Astrocyte (in vitro differentiated cells and primary cell): ENCODE data around the gene FAM217A. TPM values are rescaled to one million over a fixed set of nuclear protein-coding genes. Genes with fewer than 3 reads are reported as not detected.
A peak's percentile ranks its signal among the peaks of the same experiment; 100 is the strongest.

Source experiments
- DNase-seq: peaks from one replicate; pipeline ENCODE4 v3.0.0-alpha.2; 2010; ENCODE audit warnings: low read depth
- FAIRE-seq: peaks from 2 replicates; lab custom pipeline; 2011; peaks lifted over from hg19 to GRCh38; lab: Jason Lieb, UNC
- H2AFZ ChIP-seq: 2 replicates; pipeline ENCODE4 v1.6.0; 2012; ENCODE audit warnings: low read depth, low read length, inconsistent platforms
- H3K27ac ChIP-seq: 2 replicates; pipeline ENCODE4 v1.5.1; 2011; ENCODE audit warnings: low read depth, low read length, inconsistent platforms
- H3K27me3 ChIP-seq: 2 replicates; pipeline ENCODE4 v1.6.0; 2011; ENCODE audit warnings: low read length, inconsistent platforms; ENCODE audit not compliant: insufficient read depth
- H3K36me3 ChIP-seq: 2 replicates; pipeline ENCODE4 v1.5.1; 2011; ENCODE audit warnings: low read length, inconsistent platforms; ENCODE audit not compliant: insufficient read depth
- H3K4me1 ChIP-seq: 2 replicates; pipeline ENCODE4 v1.5.1; 2011; ENCODE audit warnings: low read length, inconsistent platforms; ENCODE audit not compliant: insufficient read depth
- H3K4me2 ChIP-seq: 2 replicates; pipeline ENCODE4 v1.6.0; 2012; ENCODE audit warnings: low read length, inconsistent platforms
- H3K4me3 ChIP-seq: 2 replicates; pipeline ENCODE4 v1.5.1; 2011; ENCODE audit warnings: low read depth, mild to moderate bottlenecking, low read length, inconsistent platforms; ENCODE audit not compliant: insufficient read depth
- H3K79me2 ChIP-seq: 2 replicates; pipeline ENCODE4 v1.6.0; 2012; ENCODE audit warnings: mild to moderate bottlenecking, low read length, inconsistent platforms; ENCODE audit not compliant: insufficient read depth
- H3K9ac ChIP-seq: 2 replicates; pipeline ENCODE4 v1.6.0; 2012; ENCODE audit warnings: mild to moderate bottlenecking, low read length, inconsistent platforms
- H3K9me3 ChIP-seq: 2 replicates; pipeline ENCODE4 v1.5.1; 2012; ENCODE audit warnings: low read depth, mild to moderate bottlenecking, low read length, inconsistent platforms; ENCODE audit not compliant: insufficient read depth
- H4K20me1 ChIP-seq: 2 replicates; pipeline ENCODE4 v1.6.0; 2012; ENCODE audit warnings: low read length, inconsistent platforms; ENCODE audit not compliant: insufficient read depth
- H3K27ac Mint-ChIP-seq: one replicate; pipeline ENCODE4 v1.8.0; 2021; ENCODE audit warnings: mild to moderate bottlenecking, mixed read lengths; ENCODE audit not compliant: unreplicated experiment
- H3K27me3 Mint-ChIP-seq: one replicate; pipeline ENCODE4 v1.8.0; 2021; ENCODE audit warnings: low read depth, mixed read lengths; ENCODE audit not compliant: unreplicated experiment
- H3K36me3 Mint-ChIP-seq: one replicate; pipeline ENCODE4 v1.8.0; 2021; ENCODE audit warnings: low read depth, mixed read lengths; ENCODE audit not compliant: unreplicated experiment
- H3K4me1 Mint-ChIP-seq: one replicate; pipeline ENCODE4 v1.8.0; 2021; ENCODE audit warnings: low read depth, mixed read lengths; ENCODE audit not compliant: unreplicated experiment
- H3K4me3 Mint-ChIP-seq: one replicate; pipeline ENCODE4 v1.8.0; 2021; ENCODE audit warnings: mild to moderate bottlenecking, moderate library complexity, mixed read lengths; ENCODE audit not compliant: unreplicated experiment
- H3K9me3 Mint-ChIP-seq: one replicate; pipeline ENCODE4 v1.8.0; 2021; ENCODE audit warnings: mild to moderate bottlenecking, mixed read lengths; ENCODE audit not compliant: unreplicated experiment
- CTCF ChIP-seq: IDR thresholded peaks from 2 replicates; pipeline ENCODE4 v1.5.1; 2011; ENCODE audit warnings: low read depth, mild to moderate bottlenecking, inconsistent platforms, low read length, moderate library complexity; ENCODE audit not compliant: insufficient read depth
- EZH2 ChIP-seq: IDR thresholded peaks from 2 replicates; pipeline ENCODE4 v1.6.1; 2012; ENCODE audit warnings: mild to moderate bottlenecking, low read length, inconsistent platforms; ENCODE audit not compliant: insufficient read depth
- total RNA-seq: library from RNA; stranded (reverse); gene quantifications from 2 replicates; pipeline ENCODE4 v1.2.1, GENCODE V29; 2021

The FAM217A gene
- total RNA-seq, 1 donor from 2014 or later: not detected

- peaks cover 49% of the 10 kb centered on the region for H3K4me1 Mint-ChIP-seq
- Histone ChIP-seq H3K4me3 (peak overlapping the region; percentile 38), H3K27me3 (no peaks in the 10 kb centered on the region), H3K9me3 (no peaks in the 10 kb centered on the region), H4K20me1 (no peaks in the 10 kb centered on the region), H2AFZ (no peak overlapping the region), H3K4me2 (peak overlapping the region; percentile 81), H3K36me3 (peaks cover 50% of the 10 kb centered on the region), H3K9ac (peak overlapping the region; percentile 66), H3K4me1 (peaks cover 34% of the 10 kb centered on the region), H3K27ac (peak overlapping the region; percentile 80), H3K79me2 (peaks cover 10% of the 10 kb centered on the region)
- no peaks in the 10 kb centered on the region for H3K9me3 Mint-ChIP-seq
- peak overlapping the region; percentile 70 for H3K4me3 Mint-ChIP-seq
- H3K27me3 Mint-ChIP-seq: no peaks in the 10 kb centered on the region
- FAIRE-seq: peak; percentile 73
- TF ChIP-seq CTCF (peak; percentile 22), EZH2 (no peak)
- H3K27ac Mint-ChIP-seq: peak overlapping the region; percentile 97
- DNase-seq: peak; percentile 84
- H3K36me3 Mint-ChIP-seq: no peaks in the 10 kb centered on the region
Observed at GRCh38 chr6:4059115-4059777, 19.7 kb downstream of the FAM217A start.

- Histone ChIP-seq H3K9me3 (no peaks in the 10 kb centered on the region), H2AFZ (no peak overlapping the region), H3K36me3 (peaks cover 51% of the 10 kb centered on the region), H3K4me1 (peaks cover 34% of the 10 kb centered on the region), H3K27me3 (no peaks in the 10 kb centered on the region), H3K27ac (no peak overlapping the region), H3K4me3 (no peak overlapping the region), H4K20me1 (no peaks in the 10 kb centered on the region), H3K79me2 (peaks cover 10% of the 10 kb centered on the region), H3K4me2 (no peak overlapping the region), H3K9ac (no peak overlapping the region)
- Mint-ChIP-seq H3K4me3 (no peak overlapping the region), H3K36me3 (no peaks in the 10 kb centered on the region), H3K27me3 (no peaks in the 10 kb centered on the region), H3K27ac (no peak overlapping the region), H3K4me1 (peaks cover 46% of the 10 kb centered on the region), H3K9me3 (no peaks in the 10 kb centered on the region)
- DNase-seq (no peak), FAIRE-seq (no peak)
- TF ChIP-seq EZH2 (no peak), CTCF (no peak)
Observed at GRCh38 chr6:4057036-4057435, 21.9 kb downstream of the FAM217A start.

GRCh38 chr6:4055420-4056041 is 23.4 kb downstream of the FAM217A start:
- H3K36me3 ChIP-seq: peaks cover 42% of the 10 kb centered on the region
- H3K9ac ChIP-seq: peak overlapping the region; percentile 17
- peaks cover 6% of the 10 kb centered on the region for H3K79me2 ChIP-seq
- no peak overlapping the region for H3K4me3 ChIP-seq
- no peaks in the 10 kb centered on the region for H3K27me3 Mint-ChIP-seq
- H2AFZ ChIP-seq: no peak overlapping the region
- H3K4me1 Mint-ChIP-seq: peaks cover 46% of the 10 kb centered on the region
- DNase-seq (peak; percentile 66), FAIRE-seq (no peak)
- peak overlapping the region; percentile 27 for H3K4me2 ChIP-seq
- H3K27ac ChIP-seq: peak overlapping the region; percentile 45
- no peaks in the 10 kb centered on the region for H3K9me3 ChIP-seq
- no peaks in the 10 kb centered on the region for H3K27me3 ChIP-seq
- peaks cover 34% of the 10 kb centered on the region for H3K4me1 ChIP-seq
- TF ChIP-seq CTCF: peak; percentile 66
- TF ChIP-seq EZH2: no peak
- no peaks in the 10 kb centered on the region for H3K9me3 Mint-ChIP-seq
- peaks cover 5% of the 10 kb centered on the region for H3K36me3 Mint-ChIP-seq
- H3K4me3 Mint-ChIP-seq: no peak overlapping the region
- peak overlapping the region; percentile 51 for H3K27ac Mint-ChIP-seq
- H4K20me1 ChIP-seq: no peaks in the 10 kb centered on the region
